ENCODE results near the gene EFNA2. TPM values are rescaled to one million over a fixed set of nuclear protein-coding genes. Genes with fewer than 3 reads are reported as not detected.
"Not testable (repeated sequence)": the region's sequence is repeated elsewhere in the genome, so short reads cannot be mapped to it uniquely, and the experiment has no call there.

Gene EFNA2
- total RNA-seq, 2 donors from 2014 or later = not detected

DNA sequence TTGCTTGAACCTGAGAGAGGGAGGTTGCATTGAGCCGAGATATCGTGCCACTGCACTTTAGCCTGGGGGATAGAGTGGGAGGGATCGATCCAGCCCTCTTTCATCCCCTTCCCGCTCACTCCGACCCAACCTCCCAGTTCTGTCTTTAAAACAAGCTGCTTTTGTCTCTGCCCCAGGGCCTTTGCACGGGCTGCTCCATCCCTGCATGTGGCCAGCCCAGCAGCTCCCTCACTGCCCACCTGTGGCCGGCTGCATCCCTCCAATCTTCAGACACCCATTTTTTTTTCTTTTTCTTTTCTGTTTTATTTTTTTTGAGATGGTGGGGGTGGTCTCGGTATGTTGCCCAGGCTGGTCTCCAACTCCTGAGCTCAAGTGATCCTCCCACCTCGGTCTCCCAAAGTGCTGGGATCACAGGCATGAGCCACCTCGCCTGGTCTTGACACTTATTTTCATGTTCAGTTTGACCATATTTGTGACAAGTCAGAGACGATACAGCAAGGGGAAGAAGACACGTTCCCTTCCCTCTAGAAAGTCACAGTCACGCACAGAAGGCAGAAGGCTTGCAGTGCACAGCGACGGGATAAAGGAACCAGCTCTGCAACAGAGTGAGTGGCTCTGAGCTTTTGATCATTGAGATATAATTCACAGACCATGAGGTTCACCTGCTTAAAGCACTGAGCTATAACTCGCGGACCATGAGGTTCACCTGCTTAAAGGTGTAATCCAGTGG is 31.8 kb downstream of the EFNA2 start:
- DNase-seq (no peak), ATAC-seq (no peak)
- no peaks in the 10 kb centered on the region for H3K9me3 ChIP-seq (ENCODE audit: control insufficient read depth, low read length, poor library complexity, severe bottlenecking)
- peaks cover under 1% of the 10 kb centered on the region for H3K36me3 Mint-ChIP-seq (ENCODE audit: low read depth)
- peaks cover 3% of the 10 kb centered on the region for H3K4me1 Mint-ChIP-seq
- H3K27ac Mint-ChIP-seq = no peak overlapping the region
- H3K4me3 Mint-ChIP-seq = no peak overlapping the region
- peaks cover 29% of the 10 kb centered on the region for H3K27me3 Mint-ChIP-seq

DNA sequence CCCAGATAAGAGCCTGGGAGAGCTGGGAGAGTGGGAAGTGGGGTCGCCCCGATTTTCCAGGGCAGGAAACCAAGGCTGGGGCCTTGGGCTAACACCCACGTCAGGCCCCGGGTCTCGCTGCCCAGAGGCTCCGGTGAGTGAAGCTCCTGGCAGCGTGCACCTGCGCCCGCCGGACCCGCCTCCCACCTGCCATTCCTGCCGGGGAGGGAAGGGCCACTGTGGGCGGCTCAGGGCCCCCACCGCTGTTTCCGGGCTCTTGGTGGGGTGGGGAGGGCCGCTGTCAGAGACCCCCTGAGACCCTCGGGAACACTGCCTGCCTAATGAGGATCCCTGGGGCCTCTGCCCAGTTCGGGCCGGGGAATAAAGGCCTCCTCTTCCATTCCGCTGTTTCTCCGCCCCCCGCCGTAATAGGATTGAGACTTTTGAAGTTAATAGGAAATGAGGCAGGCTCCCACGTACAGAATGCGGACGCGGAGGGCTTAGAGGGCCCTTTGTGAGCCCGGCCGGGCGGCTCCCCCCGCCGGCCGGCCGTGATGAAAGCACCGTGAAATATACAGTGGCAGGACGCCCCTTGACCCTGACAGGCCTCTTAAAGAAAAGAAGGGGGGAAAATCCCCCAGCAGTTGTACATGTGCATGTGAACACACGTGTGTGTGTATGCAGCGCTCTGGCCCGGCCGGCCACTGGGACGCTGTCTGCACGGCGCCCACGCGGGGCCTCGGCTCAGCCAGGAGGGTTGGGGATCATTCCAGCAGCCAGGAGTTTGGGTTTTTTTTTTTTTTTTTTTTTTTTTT is 33.2 kb downstream of the EFNA2 start:
- no peak overlapping the region for H3K4me3 Mint-ChIP-seq
- no peak overlapping the region for H3K27ac Mint-ChIP-seq
- H3K4me1 Mint-ChIP-seq = peaks cover 7% of the 10 kb centered on the region
- ATAC-seq (no peak), DNase-seq (no peak)
- H3K27me3 Mint-ChIP-seq = peaks cover 38% of the 10 kb centered on the region
- no peaks in the 10 kb centered on the region for H3K9me3 ChIP-seq (ENCODE audit: control insufficient read depth, low read length, poor library complexity, severe bottlenecking)
- peaks cover 5% of the 10 kb centered on the region for H3K36me3 Mint-ChIP-seq (ENCODE audit: low read depth)

DNA sequence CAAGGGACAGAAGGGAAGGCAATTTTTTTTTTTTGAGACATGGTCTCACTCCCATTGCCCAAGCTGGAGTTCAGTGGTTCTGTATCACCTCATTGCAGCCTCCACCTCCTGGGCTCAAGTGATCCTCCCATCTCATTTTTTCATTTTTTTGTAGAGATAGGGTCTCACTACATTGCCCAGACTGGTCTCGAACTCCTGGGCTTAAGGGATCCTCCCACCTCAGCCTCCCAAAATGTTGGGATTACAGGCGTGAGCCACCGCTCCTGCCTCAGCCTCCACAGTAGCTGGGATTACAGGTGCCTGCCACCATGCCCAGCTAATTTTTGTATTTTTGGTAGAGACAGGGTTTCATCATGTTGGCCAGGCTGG is 34.6 kb downstream of the EFNA2 start:
- not testable (repeated sequence) for H3K36me3 Mint-ChIP-seq (ENCODE audit: low read depth); DNase-seq; H3K4me3 Mint-ChIP-seq; H3K9me3 ChIP-seq (ENCODE audit: control insufficient read depth, low read length, poor library complexity, severe bottlenecking); H3K27ac Mint-ChIP-seq; ATAC-seq
- Mint-ChIP-seq H3K4me1 (peaks cover 12% of the 10 kb centered on the region), H3K27me3 (peaks cover 41% of the 10 kb centered on the region)

DNA sequence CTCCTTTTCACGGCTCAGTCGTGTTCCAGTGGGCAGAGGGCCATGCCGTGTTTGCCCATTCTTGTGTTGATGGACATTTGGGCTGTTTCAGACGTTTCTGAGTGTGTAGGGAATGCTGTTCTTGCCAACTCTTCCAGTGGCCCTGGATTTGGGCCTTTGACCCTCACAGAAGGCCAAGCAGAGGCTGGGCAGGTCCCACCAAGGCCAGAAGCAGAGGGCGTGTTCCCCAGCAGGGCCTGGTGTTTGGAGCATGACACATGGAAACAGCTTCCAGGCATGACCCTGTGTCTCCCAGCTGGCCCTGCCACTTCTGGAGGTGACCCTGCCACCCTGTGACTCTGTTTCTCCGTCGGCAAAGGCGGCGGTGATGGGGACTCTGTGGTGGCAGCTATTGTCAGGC is 35.9 kb downstream of the EFNA2 start:
- Mint-ChIP-seq H3K4me3 (no peak overlapping the region), H3K27me3 (peaks cover 39% of the 10 kb centered on the region), H3K4me1 (peaks cover 12% of the 10 kb centered on the region), H3K27ac (no peak overlapping the region), H3K36me3 (ENCODE audit: low read depth) (peaks cover 9% of the 10 kb centered on the region)
- ATAC-seq = no peak
- DNase-seq = no peak
- H3K9me3 ChIP-seq (ENCODE audit: control insufficient read depth, low read length, poor library complexity, severe bottlenecking) = no peaks in the 10 kb centered on the region

DNA sequence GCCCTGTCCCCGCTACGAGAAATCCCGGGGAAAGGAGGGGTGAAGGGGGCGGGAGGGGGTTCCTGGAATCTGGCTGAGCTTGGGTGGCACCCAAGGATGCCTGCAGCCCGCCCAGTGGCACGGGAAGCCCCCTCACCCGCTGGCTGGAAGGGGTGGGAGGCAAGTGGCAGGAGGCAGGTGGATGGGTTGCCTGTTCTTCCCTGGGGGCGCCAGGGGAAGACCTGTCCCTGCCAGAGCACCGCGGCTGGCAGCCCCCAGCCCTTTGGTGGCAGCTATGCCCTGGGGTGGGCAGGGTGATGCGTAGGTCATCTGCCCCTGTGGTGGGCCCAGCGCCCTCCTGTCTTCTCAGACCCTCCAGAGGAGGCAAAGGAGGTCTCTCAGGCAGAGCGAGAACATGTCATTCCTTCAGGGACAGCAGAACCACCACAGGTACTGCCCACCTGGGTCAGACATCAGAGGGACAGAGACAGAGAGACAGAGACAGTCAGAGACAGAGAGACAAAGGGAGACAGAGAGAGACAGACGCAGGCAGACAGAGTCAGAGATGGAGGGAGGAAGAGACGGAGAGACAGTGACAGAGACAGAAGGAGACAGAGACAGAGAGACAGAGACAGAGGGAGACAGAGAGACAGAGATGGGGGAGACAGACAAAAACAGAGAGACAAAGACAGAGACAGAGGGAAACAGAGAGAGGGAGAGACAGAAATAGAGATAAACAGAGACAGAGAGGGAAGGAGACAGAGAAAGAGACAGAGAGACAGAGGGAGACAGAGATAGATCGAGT is 36.7 kb downstream of the EFNA2 start:
- ATAC-seq (no peak), DNase-seq (no peak)
- Mint-ChIP-seq H3K36me3 (ENCODE audit: low read depth) (peaks cover 9% of the 10 kb centered on the region), H3K27me3 (peaks cover 35% of the 10 kb centered on the region), H3K27ac (no peak overlapping the region), H3K4me1 (peaks cover 12% of the 10 kb centered on the region), H3K4me3 (peak overlapping the region; percentile 59)
- no peaks in the 10 kb centered on the region for H3K9me3 ChIP-seq (ENCODE audit: control insufficient read depth, low read length, poor library complexity, severe bottlenecking)

DNA sequence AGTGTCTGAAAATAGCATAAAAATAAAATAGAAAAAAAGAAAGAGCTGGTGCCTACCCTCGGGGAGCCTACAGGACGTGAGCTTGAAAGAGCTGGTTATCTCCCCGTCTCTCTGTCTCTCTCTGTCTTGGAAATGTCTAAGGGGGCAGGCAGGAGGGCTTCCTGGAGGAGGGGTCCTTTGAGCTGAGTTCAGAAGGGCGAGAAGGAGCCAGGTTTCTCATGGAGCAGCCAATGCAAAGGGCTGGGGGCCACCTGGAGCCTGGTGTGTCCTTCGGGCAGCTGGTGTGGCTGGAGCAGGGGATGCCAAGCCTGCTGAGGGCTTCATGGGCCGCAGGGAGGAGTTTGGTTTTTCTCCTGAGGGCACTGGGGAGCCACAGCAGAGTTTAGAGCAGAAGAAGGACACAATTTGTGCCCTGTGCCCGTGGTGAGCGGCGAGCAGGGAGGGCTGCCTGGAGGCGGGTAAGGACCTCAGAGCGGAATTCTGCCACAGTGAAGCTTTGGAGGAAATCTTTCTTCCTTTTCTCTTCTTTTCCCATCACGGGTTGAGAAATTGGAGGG is 38.7 kb downstream of the EFNA2 start:
- Mint-ChIP-seq H3K4me1 (peaks cover 10% of the 10 kb centered on the region), H3K27me3 (peaks cover 26% of the 10 kb centered on the region), H3K4me3 (no peak overlapping the region), H3K36me3 (ENCODE audit: low read depth) (peaks cover 9% of the 10 kb centered on the region), H3K27ac (no peak overlapping the region)
- no peak for DNase-seq
- no peak for ATAC-seq
- no peaks in the 10 kb centered on the region for H3K9me3 ChIP-seq (ENCODE audit: control insufficient read depth, low read length, poor library complexity, severe bottlenecking)

DNA sequence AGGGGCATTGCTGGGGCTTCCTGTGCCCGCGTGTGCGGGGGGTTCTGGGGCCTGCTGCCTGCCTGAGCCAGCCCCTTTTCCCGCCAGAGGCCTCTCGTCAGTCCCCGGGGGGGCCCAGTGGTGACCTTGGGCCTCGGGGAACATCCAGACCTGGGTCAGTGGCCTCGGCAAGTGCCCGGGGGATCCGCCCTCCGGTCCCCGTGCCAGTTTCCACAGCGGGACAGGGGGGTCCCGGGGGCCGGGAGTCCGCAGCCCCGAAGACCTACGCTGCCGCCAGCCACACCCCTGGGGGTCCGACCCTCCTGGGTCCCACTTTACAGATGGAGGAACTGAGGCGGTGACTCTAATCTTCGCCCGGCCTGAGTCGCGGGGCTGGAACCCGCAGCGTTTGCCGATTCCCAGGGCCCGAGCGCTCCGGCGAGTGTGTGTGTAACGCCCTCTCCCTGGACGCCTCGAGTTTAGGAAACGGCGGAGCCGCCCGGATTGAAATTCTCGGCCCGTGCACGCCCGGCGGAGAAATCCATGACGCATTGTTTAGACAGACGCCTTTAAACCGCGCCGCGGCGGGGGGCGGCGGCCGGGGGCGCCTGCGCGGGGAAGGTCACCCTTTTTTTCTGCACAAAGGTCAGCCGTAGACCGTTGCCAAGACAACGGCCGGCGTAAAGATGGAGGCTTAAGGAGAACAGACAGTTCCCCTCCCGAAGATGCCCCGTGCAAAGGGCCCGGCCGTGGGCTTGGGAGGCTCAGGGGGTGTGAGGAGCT is 39.3 kb downstream of the EFNA2 start:
- Mint-ChIP-seq H3K27me3 (peaks cover 26% of the 10 kb centered on the region), H3K4me3 (no peak overlapping the region), H3K4me1 (peaks cover 10% of the 10 kb centered on the region), H3K36me3 (ENCODE audit: low read depth) (peaks cover 9% of the 10 kb centered on the region), H3K27ac (no peak overlapping the region)
- H3K9me3 ChIP-seq (ENCODE audit: control insufficient read depth, low read length, poor library complexity, severe bottlenecking) = no peaks in the 10 kb centered on the region
- peak; percentile 14 for ATAC-seq
- no peak for DNase-seq

DNA sequence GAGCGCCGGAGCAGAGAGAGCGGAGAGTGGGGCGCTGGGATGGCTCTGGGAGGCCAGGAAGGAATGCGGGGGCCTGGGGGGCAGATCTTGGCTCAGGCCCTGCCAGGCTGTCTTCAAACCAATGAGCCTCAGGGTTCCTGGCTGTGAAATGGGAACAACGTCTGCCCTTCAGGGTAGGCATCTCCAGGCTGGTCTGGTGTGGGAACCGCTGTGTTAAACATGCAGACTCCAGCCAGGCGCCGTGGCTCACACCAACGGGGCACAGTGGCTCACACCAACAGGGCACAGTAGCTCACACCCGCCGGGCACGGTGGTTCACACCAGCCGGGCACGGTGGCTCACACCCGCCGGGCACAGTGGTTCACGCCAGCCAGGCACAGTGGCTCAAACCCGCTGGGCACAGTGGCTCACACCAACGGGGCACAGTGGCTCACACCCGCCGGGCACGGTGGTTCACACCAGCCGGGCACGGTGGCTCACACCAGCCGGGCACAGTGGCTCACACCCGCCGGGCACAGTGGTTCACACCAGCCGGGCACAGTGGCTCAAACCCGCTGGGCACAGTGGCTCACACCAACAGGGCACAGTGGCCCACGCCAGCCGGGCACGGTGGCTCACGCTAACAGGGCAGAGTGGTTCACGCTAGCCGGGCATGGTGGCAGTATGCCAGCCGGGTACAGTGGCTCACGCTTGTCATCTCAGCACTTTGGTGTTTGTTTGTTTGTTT is 40.1 kb downstream of the EFNA2 start:
- peaks cover 9% of the 10 kb centered on the region for H3K36me3 Mint-ChIP-seq (ENCODE audit: low read depth)
- H3K9me3 ChIP-seq (ENCODE audit: control insufficient read depth, low read length, poor library complexity, severe bottlenecking) = no peaks in the 10 kb centered on the region
- H3K27me3 Mint-ChIP-seq = peaks cover 26% of the 10 kb centered on the region
- no peak overlapping the region for H3K4me3 Mint-ChIP-seq
- ATAC-seq (no peak), DNase-seq (no peak)
- peaks cover 10% of the 10 kb centered on the region for H3K4me1 Mint-ChIP-seq
- H3K27ac Mint-ChIP-seq = no peak overlapping the region

DNA sequence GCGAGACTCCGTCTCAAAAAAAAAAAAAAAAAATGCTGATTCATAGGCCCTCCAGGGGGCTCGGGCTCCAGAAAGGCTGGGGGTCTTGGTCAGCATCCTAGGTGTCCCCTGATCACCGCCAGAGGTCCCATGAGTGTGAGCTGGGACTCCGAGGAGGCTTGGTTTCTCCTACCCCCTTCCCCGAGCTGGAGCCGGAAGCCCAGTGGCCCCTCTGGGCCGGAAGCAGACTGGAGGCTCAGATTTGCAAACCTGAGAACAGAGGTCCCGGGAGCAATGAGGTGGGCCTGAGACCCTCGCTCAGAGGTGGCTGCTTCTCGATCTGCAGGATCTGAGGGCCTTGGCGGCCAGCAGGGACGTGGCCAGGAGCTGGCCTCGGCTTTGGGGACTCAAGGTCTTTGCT is 41.5 kb downstream of the EFNA2 start:
- DNase-seq (no peak), ATAC-seq (no peak)
- Mint-ChIP-seq H3K4me3 (no peak overlapping the region), H3K27ac (no peak overlapping the region), H3K4me1 (peaks cover 10% of the 10 kb centered on the region), H3K36me3 (ENCODE audit: low read depth) (peaks cover 9% of the 10 kb centered on the region), H3K27me3 (peaks cover 19% of the 10 kb centered on the region)
- H3K9me3 ChIP-seq (ENCODE audit: control insufficient read depth, low read length, poor library complexity, severe bottlenecking) = no peaks in the 10 kb centered on the region

DNA sequence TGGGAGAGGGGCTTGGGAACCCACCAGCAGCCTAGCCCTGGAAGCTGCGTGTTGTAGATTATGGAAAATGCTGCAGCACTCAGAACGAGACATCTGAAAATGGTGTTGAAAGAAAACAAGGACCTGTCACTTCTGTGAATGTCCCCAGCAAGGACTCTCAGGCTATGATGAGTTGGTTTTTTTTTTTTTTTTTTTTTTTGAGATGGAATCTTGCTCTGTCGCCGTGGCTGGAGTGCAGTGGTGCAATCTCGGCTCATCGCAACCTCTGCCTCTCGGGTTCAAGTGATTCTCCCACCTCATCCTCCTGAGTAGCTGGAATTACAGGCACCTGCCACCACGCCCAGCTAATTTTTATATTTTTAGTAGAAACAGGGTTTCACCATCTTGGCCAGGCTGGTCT is 46.5 kb downstream of the EFNA2 start:
- not testable (repeated sequence) for H3K4me3 Mint-ChIP-seq; H3K9me3 ChIP-seq (ENCODE audit: control insufficient read depth, low read length, poor library complexity, severe bottlenecking); H3K27me3 Mint-ChIP-seq; DNase-seq; ATAC-seq; H3K27ac Mint-ChIP-seq; H3K4me1 Mint-ChIP-seq; H3K36me3 Mint-ChIP-seq (ENCODE audit: low read depth)

DNA sequence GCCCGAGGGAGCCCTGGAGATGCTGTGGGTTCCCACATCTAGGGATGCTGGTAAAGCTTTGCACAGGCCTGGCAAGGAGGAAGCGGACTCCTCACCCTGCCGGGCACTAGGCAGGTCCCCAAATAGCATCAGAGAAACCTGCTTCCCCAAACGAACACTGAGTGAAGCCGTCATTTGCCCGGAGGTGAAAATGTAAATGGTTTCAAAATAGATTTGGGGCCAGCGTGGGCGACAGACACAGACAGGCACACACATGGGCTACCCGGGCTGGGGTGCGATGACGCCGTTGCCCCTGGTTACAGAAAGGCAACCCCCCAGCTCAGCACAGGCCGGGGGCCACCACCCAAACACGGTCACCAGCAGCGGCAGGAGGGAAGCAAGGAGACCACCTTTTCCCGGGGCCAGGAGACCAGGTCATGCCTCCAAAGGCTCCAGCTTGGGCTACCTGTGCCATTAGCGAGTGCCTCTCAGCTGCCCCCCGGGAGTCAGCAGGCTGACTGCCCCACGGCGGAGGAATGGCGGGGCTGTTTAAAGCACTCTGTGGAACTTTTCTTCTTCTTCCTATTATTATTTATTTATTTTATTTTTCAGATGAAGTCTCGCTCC is 50.5 kb downstream of the EFNA2 start:
- H3K27me3 Mint-ChIP-seq = peaks cover 10% of the 10 kb centered on the region
- no peaks in the 10 kb centered on the region for H3K36me3 Mint-ChIP-seq (ENCODE audit: low read depth)
- no peak overlapping the region for H3K27ac Mint-ChIP-seq
- H3K9me3 ChIP-seq (ENCODE audit: control insufficient read depth, low read length, poor library complexity, severe bottlenecking) = no peaks in the 10 kb centered on the region
- DNase-seq = no peak
- H3K4me1 Mint-ChIP-seq = no peaks in the 10 kb centered on the region
- no peak overlapping the region for H3K4me3 Mint-ChIP-seq
- no peak for ATAC-seq
